Middle frontal gyrus (tissue), 1 donor: ENCODE data around the gene FAM76A.
"Not testable (repeated sequence)": the region's sequence is repeated elsewhere in the genome, so short reads cannot be mapped to it uniquely, and the experiment has no call there.

Experiments
- DNase-seq: peaks from one replicate; pipeline ENCODE4 v3.0.0-alpha.2; 2015; ENCODE audit warnings: low spot score; ENCODE audit errors: extremely low spot score

The FAM76A gene

GRCh38 chr1:27774654-27775053 is 48.9 kb downstream of the FAM76A start:
- no peak for DNase-seq

GRCh38 chr1:27775336-27775735 is 49.6 kb downstream of the FAM76A start:
- DNase-seq, result not testable (repeated sequence)

- DNase-seq, result not testable (repeated sequence)
Observed at GRCh38 chr1:27776276-27776675, 50.5 kb downstream of the FAM76A start.

- no peak for DNase-seq
Observed at GRCh38 chr1:27778056-27778455, 52.3 kb downstream of the FAM76A start.

GRCh38 chr1:27779122-27779521 is 53.4 kb downstream of the FAM76A start:
- DNase-seq, result no peak

- DNase-seq, result no peak
Observed at GRCh38 chr1:27782950-27783349, 57.2 kb downstream of the FAM76A start.

- no peak for DNase-seq
Observed at GRCh38 chr1:27784700-27785099, 58.9 kb downstream of the FAM76A start.

- DNase-seq, result no peak
Observed at GRCh38 chr1:27785781-27786455, 60.2 kb downstream of the FAM76A start.

GRCh38 chr1:27787895-27788294 is 62.1 kb downstream of the FAM76A start:
- no peak for DNase-seq

GRCh38 chr1:27789540-27790041 is 63.8 kb downstream of the FAM76A start:
- no peak for DNase-seq

GRCh38 chr1:27790270-27790669 is 64.5 kb downstream of the FAM76A start:
- not testable (repeated sequence) for DNase-seq

- DNase-seq, result no peak
Observed at GRCh38 chr1:27795601-27796000, 69.8 kb downstream of the FAM76A start.

GRCh38 chr1:27804791-27805190 is 79.0 kb downstream of the FAM76A start:
- DNase-seq, result no peak

- no peak for DNase-seq
Observed at GRCh38 chr1:27806758-27807157, 81.0 kb downstream of the FAM76A start.

GRCh38 chr1:27807385-27807784 is 81.6 kb downstream of the FAM76A start:
- no peak for DNase-seq

GRCh38 chr1:27808131-27808530 is 82.4 kb downstream of the FAM76A start:
- not testable (repeated sequence) for DNase-seq

GRCh38 chr1:27809883-27810282 is 84.1 kb downstream of the FAM76A start:
- peak; percentile 31 for DNase-seq

- no peak for DNase-seq
Observed at GRCh38 chr1:27811741-27812500, 86.2 kb downstream of the FAM76A start.
